ENCODE results near the gene ULK4.

Gene ULK4

DNA sequence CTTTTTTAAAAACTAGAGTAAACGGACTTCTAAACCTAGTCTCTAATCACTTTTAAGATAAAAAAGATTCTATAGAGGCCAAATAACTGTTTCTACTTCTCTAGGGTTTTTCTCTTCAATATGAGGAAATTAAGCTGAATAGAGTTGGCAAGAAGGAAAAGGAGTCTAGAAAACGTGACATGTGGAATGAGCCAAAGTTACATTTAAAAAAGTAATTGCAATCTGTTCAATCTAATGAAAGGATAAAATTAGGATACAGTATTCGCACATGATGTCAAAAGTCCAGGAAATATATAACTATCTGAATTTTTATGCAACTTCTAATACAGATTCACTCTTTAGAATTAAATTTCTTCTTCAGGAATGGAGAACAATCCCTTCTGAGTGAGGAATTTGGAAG, 300.1 kb downstream of the ULK4 start:
- H3K4me3 ChIP-seq (ENCODE audit: low read depth, low read length): no peak overlapping the region
- H3K9me3 ChIP-seq (ENCODE audit: control insufficient read depth, insufficient read depth, low read depth, low read length): no peaks in the 10 kb centered on the region
- no peak for TF ChIP-seq SP2 (tag by site-specific recombination; IDR thresholded peaks at IDR 0.05)
- TF ChIP-seq ZNF521 (tag by site-specific recombination; IDR thresholded peaks at IDR 0.05): no peak
- TF ChIP-seq ZNF274 (IDR thresholded peaks at IDR 0.05; ENCODE audit: low read length): no peak
- no peak for TF ChIP-seq ZNF274 (tag by site-specific recombination; IDR thresholded peaks at IDR 0.05; ENCODE audit: borderline replicate concordance)
- TF ChIP-seq ZNF23 (tag by site-specific recombination; IDR thresholded peaks at IDR 0.05; ENCODE audit: borderline replicate concordance): no peak
- TF ChIP-seq, protein P1, sequence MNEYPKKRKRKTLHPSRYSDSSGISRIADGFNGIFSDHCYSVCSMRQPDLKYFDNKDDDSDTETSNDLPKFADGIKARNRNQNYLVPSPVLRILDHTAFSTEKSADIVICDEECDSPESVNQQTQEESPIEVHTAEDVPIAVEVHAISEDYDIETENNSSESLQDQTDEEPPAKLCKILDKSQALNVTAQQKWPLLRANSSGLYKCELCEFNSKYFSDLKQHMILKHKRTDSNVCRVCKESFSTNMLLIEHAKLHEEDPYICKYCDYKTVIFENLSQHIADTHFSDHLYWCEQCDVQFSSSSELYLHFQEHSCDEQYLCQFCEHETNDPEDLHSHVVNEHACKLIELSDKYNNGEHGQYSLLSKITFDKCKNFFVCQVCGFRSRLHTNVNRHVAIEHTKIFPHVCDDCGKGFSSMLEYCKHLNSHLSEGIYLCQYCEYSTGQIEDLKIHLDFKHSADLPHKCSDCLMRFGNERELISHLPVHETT (tag by site-specific recombination; IDR thresholded peaks at IDR 0.05): no peak
- no peak for TF ChIP-seq ZNF148 (tag by site-specific recombination; IDR thresholded peaks at IDR 0.05; ENCODE audit: borderline replicate concordance)
- no peak for TF ChIP-seq ZNF184 (tag by site-specific recombination; IDR thresholded peaks at IDR 0.05)
- no peak for TF ChIP-seq ZBTB8A (tag by site-specific recombination; IDR thresholded peaks at IDR 0.05)
- TF ChIP-seq KLF9 (tag by site-specific recombination; IDR thresholded peaks at IDR 0.05; ENCODE audit: low read depth): no peak
- H3K27ac ChIP-seq (ENCODE audit: extremely low read depth, low read depth, low read length): no peak overlapping the region
- H3K36me3 ChIP-seq (ENCODE audit: control insufficient read depth in 2 of 2, insufficient read depth in 1 of 2, low read length in 2 of 2): no peaks in the 10 kb centered on the region
- H3K4me1 ChIP-seq (ENCODE audit: control insufficient read depth, insufficient read depth, low read length): no peaks in the 10 kb centered on the region
- ChIA-PET POLR2A (no interaction called here), CTCF (no interaction called here)

DNA sequence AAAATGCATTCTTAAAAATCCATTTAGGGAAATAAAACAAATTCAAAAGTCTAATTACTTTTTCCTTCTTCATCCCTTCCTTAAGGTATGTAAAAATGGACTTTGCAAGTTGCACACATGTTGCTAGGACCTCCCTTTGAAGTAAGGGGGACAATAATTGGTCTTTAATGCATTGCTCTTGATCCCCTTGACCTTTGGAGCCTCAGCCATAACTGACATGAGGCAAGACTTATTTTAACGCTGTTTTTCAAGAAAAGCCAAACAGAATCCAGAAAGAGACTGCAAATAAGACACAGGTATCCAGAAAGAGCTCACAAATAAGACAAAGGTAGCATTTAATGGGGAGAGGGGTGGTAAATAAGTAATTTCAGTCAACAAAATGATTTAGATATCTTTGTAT, 301.4 kb downstream of the ULK4 start:
- Histone ChIP-seq H3K27ac (ENCODE audit: extremely low read depth, low read depth, low read length) (no peak overlapping the region), H3K4me1 (ENCODE audit: control insufficient read depth, insufficient read depth, low read length) (no peaks in the 10 kb centered on the region), H3K36me3 (ENCODE audit: control insufficient read depth in 2 of 2, insufficient read depth in 1 of 2, low read length in 2 of 2) (no peaks in the 10 kb centered on the region), H3K9me3 (ENCODE audit: control insufficient read depth, insufficient read depth, low read depth, low read length) (no peaks in the 10 kb centered on the region), H3K4me3 (ENCODE audit: low read depth, low read length) (no peak overlapping the region)
- ChIA-PET POLR2A (no interaction called here), CTCF (no interaction called here)
- TF ChIP-seq ZFP41 (tag by site-specific recombination; IDR thresholded peaks at IDR 0.05; ENCODE audit: borderline replicate concordance) (no peak), ZNF544 (tag by site-specific recombination; IDR thresholded peaks at IDR 0.05) (no peak), TRIM28 (IDR thresholded peaks at IDR 0.05; ENCODE audit: borderline replicate concordance, low read length) (no peak), PATZ1 (tag by site-specific recombination; IDR thresholded peaks at IDR 0.05) (no peak), ZXDB (tag by site-specific recombination; IDR thresholded peaks at IDR 0.05) (no peak), ZNF488 (tag by site-specific recombination; IDR thresholded peaks at IDR 0.05) (no peak), ZNF423 (tag by site-specific recombination; IDR thresholded peaks at IDR 0.05) (no peak), ZNF26 (tag by site-specific recombination; IDR thresholded peaks at IDR 0.05) (no peak), ZNF433 (tag by site-specific recombination; IDR thresholded peaks at IDR 0.05; ENCODE audit: low read depth) (no peak), ZNF274 (IDR thresholded peaks at IDR 0.05; ENCODE audit: low read length) (no peak), ZNF274 (tag by site-specific recombination; IDR thresholded peaks at IDR 0.05; ENCODE audit: borderline replicate concordance) (no peak)
- TF ChIP-seq, protein P2, sequence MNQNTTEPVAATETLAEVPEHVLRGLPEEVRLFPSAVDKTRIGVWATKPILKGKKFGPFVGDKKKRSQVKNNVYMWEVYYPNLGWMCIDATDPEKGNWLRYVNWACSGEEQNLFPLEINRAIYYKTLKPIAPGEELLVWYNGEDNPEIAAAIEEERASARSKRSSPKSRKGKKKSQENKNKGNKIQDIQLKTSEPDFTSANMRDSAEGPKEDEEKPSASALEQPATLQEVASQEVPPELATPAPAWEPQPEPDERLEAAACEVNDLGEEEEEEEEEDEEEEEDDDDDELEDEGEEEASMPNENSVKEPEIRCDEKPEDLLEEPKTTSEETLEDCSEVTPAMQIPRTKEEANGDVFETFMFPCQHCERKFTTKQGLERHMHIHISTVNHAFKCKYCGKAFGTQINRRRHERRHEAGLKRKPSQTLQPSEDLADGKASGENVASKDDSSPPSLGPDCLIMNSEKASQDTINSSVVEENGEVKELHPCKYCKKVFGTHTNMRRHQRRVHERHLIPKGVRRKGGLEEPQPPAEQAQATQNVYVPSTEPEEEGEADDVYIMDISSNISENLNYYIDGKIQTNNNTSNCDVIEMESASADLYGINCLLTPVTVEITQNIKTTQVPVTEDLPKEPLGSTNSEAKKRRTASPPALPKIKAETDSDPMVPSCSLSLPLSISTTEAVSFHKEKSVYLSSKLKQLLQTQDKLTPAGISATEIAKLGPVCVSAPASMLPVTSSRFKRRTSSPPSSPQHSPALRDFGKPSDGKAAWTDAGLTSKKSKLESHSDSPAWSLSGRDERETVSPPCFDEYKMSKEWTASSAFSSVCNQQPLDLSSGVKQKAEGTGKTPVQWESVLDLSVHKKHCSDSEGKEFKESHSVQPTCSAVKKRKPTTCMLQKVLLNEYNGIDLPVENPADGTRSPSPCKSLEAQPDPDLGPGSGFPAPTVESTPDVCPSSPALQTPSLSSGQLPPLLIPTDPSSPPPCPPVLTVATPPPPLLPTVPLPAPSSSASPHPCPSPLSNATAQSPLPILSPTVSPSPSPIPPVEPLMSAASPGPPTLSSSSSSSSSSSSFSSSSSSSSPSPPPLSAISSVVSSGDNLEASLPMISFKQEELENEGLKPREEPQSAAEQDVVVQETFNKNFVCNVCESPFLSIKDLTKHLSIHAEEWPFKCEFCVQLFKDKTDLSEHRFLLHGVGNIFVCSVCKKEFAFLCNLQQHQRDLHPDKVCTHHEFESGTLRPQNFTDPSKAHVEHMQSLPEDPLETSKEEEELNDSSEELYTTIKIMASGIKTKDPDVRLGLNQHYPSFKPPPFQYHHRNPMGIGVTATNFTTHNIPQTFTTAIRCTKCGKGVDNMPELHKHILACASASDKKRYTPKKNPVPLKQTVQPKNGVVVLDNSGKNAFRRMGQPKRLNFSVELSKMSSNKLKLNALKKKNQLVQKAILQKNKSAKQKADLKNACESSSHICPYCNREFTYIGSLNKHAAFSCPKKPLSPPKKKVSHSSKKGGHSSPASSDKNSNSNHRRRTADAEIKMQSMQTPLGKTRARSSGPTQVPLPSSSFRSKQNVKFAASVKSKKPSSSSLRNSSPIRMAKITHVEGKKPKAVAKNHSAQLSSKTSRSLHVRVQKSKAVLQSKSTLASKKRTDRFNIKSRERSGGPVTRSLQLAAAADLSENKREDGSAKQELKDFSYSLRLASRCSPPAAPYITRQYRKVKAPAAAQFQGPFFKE (tag by site-specific recombination; IDR thresholded peaks at IDR 0.05; ENCODE audit: borderline replicate concordance): no peak
